Urothelium cell line (cell line): ENCODE results near the gene SCP2D1.

Experiments used
- DNase-seq: peaks from one replicate; pipeline ENCODE4 v3.0.0; 2011; ENCODE audit warnings: low spot score, mixed read lengths
- FAIRE-seq: peaks from 2 replicates; lab custom pipeline; 2011; peaks lifted over from hg19 to GRCh38; lab: Jason Lieb, UNC

SCP2D1 gene

DNA sequence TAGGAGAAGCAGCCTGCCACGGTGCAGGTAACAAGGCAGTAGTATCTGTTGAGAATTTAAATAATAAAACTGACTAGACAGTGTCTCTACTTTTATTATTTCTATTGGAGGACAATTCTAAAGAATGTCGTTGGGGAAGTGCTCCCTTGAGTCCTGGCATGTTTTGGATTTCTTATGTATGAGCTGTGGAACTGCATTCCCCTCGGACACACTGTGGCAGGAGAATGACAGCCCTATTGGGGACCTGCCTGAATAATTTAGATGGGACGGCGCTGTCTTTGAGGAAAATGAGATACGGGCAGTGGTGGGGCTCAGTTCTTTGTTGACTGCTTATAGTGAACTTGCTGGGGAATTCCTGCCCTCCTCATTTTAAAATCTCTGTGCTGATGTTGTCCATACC lies 2.4 kb upstream of the SCP2D1 start:
- FAIRE-seq (no peak), DNase-seq (no peak)

DNA sequence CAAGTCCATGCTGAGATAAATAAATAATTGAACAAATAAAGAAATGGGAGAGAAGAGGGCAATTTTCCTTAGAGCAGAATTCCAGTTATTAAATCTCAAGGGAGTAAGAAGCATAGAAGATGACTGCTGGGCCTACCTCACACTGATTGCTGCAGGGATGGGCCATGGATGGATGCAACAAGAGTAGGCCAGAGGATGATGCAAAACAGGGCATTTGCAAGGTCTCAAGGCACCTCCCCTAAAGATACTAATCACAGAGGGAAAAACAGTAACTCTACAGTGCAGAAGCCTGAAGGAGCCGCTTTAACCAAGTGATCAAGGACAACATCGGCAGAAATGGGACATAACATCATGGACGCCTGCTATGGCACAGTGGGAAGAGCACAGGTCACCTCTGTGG lies 1.7 kb upstream of the SCP2D1 start:
- no peak for FAIRE-seq
- DNase-seq, result no peak

DNA sequence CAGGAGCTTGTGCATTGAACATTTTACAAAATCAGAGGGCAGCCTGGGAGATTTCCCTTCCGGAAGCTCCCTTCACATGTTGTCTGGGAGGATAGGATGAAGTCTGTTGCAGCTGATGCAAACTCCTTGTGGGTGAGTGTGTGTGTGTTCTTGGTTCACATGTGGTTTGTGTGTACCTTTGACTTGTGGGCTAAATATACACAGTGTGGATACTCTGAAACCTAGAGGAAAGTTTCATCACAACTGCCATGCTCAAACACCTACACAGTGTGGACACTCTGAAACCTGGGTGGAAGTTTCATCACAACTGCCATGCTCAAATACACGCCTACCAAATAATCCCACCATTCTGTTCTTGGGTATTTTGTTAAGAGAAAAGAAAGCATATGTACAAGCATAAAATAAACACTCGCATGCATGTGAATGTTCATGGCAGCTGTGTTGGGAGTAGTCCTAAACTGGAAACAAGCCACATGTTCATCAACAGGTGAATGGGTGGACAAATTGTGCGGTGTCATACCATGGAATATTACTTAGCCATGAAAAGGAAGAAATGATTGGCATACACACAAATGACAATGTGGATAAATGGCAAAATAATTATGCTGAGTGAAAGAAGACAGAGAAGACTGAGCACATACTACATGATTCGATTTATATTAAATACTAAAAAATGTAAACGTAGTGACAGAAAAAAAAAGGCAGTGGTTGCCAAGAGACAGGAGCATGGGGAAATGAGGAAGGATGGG lies 1.8 kb downstream of the SCP2D1 start:
- no peak for FAIRE-seq
- no peak for DNase-seq

DNA sequence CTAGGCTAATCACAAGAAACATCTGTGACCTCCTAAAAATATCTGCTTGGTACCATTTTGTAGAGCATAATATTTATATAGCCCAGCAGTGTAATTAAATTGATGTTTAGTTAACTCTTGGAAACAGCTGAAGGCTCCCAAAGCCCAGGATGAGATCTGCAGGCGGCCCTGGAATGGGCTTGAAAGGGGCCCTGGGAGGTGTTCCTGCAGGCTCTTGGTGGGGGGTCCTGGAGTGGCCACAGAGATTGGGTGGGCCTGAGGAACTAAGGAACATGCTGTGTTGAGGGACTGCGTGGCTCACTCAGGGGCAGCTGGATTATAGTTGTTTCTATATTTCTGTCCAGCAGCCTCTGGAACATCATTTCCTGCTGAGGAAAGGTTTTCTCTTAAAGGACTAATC lies 9.2 kb downstream of the SCP2D1 start:
- no peak for DNase-seq
- no peak for FAIRE-seq

DNA sequence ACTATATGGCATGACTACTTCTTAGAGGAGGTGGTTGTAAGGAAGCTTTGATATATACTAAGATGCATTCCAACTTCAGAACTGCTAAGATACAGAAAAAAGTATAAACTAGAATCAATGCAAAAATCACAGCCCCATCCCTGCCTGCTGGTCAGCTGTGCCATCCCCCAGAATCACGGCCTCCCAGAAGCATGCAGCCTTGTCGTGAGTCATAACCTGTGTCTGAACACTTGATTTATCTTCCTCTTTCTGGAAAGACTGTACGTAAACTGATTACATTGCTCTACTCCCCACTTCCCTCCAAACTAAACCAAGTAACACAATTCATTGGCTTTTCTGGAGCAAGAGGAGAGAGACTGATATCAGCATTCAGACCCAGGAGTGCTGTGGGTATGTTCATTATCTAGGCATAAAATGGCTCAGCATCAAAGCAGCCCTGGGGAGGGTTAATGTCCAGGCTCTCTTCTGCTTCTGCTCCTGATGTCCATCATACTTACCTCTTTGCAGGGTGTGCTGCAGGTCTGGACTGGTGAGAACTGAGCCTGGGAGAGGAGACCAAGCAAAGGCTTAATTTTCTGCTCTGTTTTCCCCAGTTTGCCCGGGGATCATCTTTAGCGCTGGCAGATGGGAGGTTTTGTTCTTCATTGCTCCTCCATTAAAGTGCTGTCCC lies 18.4 kb downstream of the SCP2D1 start:
- no peak for FAIRE-seq
- peak; percentile 43 for DNase-seq

DNA sequence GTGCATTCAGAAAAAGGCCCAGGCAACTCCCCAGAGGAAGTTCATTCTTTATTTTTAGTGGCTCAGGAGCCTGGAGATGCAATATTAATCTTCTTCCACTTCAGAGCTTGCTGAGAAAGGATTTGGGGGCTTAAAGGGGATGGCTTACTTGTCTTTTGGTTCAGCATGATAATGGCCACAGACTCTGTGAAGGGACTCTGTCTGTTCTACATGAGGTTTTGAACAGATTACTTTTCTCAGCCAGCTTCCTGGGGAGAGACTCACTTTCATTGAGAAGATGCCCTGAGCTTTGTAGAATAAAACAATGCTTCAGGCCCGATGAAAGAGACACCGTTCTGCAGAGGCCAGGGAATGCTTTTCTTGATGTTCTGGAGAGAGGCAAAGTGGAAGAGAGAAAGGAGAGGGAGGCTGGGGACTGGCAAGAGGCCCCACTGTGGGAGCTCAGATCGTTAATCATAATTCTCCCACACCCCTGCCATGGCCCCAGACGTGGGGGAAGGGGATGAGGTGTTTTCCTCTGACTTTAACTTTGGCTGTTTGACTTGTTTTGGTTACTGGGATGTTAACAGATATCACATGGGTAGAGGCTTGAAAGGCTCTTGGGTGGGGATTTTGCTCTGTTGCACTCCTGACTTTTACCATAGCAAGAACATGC lies 19.1 kb downstream of the SCP2D1 start:
- no peak for DNase-seq
- FAIRE-seq, result no peak

DNA sequence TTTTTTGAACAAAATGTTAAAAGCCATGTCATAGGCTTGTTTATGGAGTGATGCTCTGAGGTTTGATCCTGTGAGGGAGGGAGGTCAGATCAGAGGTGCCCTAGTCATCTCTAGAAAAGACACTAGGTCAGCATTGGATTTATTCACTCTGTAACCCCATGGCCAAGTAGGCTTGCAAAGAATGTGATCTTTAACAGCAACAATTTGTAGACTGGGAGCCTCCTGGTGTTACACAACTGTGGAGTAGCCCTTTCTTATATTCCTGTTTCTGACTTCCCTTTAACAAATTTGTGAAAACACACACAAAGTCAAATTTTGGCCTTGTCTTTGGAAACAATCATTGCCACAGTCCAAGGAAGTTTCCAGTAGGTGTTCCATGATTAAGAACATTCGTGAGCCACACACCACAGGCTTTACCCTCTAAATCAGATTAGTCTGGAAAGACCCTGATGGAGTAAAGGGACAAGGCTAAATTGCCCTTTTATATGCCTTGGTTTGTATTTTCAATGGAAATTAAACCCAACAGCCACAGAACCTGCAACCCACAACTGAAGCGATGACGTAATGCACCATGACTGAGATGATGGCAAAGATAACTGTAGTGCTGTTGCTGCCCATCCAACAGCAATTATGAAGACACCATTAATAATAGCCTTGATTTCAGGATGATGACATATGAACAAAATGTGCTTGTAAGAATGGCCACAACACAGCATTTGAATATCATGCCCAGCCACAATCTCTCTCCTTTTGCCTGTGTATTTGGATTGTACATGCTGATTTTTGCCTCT lies 22.1 kb downstream of the SCP2D1 start:
- FAIRE-seq (no peak), DNase-seq (no peak)

DNA sequence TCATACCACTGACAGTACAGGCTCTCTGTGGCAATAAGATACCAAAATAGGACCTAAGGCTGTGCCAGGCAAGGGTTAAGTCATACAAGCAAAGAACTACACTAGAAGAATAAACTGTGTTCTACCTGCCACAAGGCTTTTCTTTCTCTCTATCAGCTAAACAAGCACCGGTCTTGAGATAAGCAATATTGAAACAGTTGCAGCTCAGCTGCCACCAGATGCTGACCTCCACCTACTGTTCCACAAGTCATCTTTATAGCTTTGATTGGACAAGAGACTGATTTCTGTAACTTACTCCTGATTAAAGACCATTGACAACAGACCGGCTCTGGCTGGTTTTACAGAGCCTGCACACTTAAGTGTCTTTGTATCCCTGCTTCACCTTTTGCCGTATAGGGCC lies 24.1 kb downstream of the SCP2D1 start:
- DNase-seq, result no peak
- FAIRE-seq, result no peak

DNA sequence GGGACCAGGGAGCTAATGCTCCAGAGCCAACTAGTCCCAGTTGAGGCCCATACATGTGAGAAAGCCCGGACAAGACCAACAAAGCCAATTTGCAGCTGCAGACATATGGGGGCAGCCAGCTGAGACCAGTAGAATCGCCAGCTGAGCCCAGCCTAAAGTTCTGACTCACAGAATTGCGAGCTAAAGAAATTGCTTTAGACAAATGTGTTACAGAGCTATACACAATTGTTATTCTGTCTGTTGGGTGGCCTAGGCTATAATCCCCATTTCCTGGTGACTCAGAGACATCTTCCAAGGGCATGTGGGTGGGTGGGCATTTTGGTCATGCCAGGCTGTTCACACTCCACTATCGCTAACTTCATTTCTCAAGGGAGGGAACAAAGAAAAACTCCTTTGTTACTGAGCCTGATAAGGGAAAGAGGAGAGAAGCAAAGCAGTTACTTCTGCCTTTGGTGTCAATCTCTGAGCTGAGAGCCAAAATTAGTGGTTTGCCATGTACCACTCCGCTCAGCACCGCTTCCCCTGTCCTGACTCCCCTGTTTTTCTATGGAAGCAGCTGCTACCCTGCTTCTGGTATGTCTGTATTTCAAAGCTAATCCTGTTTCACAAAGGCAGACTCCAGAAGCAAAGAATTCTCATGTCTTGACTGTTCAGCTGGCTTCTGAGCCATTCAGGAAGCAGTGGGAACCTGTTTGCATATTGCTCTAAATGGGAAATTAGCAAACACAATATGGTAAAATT lies 26.1 kb downstream of the SCP2D1 start:
- DNase-seq, result peak; percentile 30
- FAIRE-seq, result no peak

DNA sequence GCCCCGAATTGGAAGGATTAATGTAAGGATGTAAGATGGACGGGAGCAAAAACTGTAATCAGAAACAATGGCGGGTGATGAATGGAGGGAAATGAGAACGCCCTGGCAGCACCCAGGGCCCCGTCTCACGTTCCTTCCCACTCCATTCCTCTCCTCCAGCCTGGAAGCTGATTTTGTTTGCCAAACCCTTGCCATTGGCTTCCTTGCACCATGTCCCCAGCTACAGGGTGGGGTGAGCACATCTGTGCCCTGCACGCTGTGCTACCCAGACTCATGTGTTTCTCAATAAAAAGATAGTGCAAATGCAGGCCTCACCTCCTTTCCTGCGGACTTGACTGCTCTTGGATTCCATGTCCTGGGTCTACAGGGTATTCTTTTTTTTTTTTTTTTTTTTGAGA lies 26.7 kb downstream of the SCP2D1 start:
- DNase-seq (no peak), FAIRE-seq (no peak)

DNA sequence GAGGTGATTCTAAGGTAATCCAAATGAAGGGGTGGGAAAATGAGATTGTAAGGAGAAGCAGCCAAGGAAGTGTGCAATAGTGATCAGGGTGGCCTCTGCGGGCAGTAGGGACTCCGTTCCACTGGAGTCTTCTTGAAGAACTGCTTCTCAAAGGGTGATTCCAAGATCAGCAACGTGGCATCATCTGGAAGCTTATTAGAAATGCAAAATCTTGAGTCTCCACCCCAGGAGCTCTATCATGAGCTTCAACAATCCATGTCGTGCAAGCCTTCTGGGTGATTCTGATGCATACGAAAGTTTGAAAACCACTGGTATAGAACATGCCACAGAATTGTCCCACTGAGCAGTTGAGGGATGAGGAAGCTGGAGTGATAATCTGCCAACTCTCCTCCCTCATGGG lies 31.4 kb downstream of the SCP2D1 start:
- no peak for DNase-seq
- FAIRE-seq, result no peak

DNA sequence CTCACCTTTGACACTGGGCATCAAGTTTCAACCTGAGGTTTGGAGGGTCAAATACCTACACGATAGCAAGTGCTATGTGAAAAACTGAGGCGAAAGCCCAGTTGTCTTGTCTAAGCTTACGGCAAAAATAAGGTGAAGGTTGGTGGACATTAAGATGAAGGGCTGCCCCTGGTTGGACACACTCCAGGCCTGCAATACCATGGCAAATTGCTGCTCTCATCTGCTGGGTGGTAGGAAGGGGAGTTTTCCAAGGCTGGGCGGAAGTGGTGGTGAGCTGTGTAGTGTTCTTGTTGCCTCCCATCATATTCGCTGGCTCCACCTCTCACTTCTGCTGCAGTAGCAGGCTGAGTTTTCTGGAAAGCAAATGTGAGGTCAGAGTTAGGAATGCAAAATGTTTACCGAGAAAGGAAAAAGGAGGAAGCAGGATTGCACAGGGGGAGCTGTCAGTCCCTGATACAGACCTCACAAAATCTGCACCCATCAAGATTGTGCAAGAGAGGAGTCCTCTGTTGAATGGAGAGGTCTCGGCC lies 33.7 kb downstream of the SCP2D1 start:
- FAIRE-seq (no peak), DNase-seq (no peak)

DNA sequence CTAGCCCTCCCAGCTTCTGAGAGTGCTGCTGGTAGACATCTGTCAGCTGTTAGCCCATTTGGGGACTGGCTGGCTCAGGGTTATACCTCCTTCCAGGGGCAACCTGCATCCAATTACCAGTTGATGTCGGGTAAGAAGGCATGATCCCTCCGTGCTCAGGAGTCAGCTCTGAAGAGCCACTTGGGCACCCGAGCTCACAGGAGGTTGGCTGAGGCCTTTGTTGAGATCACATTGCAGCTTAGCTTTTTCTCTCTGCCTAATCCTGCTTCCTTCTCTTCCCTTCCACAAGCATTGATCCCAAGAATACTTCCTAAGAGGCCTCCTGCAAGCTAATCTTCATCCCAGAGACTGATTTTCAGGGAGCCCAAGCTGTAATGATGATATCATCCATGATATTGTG lies 35.5 kb downstream of the SCP2D1 start:
- no peak for FAIRE-seq
- DNase-seq, result no peak

DNA sequence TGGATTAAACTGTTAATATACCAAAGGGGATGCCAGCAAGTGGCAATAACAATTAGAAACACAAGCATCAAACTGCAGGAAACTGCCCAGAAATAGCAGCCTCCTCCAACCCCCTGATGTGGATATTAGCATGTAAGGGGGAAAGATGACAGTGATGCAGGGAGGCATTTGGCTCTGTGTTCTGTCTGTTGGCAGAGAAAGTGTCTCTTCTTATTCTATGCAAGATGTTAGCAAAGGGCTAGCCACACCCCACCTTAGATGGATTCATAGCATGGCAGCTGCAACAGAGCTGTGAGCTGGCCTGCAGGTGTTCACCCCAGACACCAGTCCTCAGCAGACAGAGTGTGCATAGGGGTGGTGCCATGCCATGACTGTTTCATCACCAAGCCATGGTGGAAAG lies 38.0 kb downstream of the SCP2D1 start:
- FAIRE-seq, result no peak
- no peak for DNase-seq

DNA sequence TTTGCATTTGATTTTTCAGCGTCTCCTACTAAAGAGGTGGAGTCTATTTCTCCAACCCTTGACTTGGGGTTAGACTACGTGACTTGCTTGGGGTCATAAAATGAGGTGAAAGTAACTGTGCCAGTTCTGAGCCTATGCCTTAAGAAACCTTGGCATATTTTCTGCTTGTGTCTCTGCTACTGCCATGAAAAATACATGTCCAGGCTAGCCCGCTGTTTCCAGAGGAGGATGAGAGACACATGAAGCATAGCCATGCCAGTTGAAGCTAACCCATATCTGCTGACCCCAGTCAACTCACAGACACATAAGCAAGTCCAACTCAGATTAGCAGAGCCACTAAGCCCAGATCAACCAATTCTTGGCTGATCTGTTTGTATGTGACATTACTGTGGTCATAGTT lies 38.7 kb downstream of the SCP2D1 start:
- DNase-seq (no peak), FAIRE-seq (no peak)

DNA sequence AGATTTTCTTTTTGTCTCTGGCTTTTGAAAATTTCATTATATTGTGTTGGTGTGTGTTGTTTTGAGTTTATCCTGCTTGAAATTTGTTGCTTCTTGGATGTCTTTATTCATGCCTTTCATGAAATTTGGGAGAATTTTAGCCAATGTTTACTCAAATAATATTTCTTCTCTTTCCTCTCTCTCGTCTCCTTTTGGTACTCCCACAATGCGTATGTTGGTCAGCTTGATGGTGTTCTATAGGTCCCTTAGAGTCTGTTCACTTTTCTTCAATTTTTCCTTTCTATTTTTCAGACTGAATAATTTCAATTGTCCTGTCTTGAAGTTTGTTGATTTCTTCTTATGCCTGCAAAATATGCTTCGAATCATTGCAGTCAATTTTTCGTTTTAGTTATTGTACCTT lies 39.6 kb downstream of the SCP2D1 start:
- FAIRE-seq (no peak), DNase-seq (no peak)

DNA sequence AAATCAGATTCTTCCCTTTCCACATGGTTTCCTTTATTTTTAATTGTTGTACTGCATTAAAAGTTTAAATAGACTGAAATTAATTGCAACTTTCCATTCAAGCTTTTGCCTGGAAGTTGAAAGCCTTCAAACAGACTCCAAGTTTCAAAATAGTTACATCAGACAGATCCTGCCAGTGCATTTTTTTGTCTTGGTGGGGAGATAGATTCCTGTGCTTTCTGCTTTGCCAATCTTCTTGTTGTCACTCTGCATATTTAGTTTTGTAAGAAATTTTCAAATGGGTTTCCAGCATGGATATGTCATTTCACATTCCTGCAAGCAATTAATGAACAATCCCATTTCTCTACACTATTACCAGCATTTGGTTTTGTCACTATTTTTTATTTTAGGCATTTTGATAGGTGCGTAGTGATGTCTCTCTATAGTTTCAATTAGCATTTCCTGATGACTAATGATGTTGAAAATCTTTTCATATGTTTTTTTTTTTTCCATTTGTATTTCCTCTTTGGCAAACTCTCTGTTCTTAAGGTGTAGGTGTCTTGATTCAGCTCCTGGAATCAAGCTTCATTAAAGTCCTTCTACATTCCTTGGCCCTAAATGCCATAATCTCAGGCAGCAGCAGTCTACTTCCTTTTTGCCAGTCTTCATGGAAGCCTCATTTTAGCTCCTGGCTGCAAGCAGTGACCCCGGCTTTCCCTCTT lies 40.5 kb downstream of the SCP2D1 start:
- FAIRE-seq (no peak), DNase-seq (no peak)

DNA sequence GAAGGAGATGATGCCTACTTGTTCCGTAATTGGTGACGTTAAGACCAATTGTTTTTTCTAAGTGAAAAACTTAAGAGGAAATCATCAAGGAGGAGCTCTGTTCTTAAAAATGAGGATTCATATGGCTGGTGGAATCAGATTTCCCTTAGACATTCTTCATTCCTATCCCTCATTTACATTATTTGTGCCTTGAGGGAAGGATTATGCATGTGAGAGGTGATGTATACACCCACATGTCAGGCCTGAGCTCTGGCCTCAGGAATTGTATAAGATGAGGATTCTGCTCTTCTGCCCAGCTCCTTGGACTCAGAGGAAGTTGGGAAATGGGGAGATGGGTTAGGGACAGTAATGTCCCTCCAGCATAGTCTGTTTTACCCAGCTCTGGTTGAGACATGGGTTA lies 42.3 kb downstream of the SCP2D1 start:
- FAIRE-seq, result no peak
- no peak for DNase-seq

DNA sequence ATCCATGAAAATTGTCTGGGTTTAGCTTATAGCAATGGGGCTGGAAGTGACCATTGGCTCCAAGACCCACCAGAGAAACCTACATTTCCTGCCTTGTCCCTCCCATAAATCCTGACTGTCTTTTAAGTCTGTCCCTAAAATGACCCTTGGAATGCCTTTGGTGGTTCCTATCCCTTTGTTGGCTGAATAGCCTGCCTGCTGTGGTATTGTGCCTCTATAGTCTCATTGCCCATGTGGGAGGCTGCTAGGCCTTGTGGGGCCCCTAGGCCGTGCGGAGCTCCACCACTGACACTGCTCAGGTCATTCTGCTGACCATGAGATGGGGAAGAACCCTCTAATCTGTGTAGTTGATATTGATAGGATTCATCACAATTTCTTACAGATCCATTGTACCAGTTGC lies 43.3 kb downstream of the SCP2D1 start:
- DNase-seq, result no peak
- FAIRE-seq, result no peak

DNA sequence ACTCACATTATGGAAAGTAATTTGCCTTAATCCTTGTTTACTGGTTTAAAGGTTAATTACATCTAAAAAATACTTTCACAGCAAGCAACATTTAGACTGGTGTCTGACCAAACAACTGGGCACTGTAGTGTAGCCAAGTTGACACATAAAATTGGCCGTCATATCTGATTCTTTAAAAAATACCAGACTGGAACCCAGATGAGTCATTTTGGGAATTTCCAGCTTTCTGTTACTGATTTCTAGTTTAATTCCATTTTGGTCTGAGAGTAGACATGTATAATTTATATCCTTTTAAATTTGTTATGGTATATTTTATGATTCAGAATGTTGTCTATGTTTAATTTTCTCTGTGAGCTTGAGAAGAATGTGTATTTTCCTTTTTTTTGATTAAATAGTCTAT lies 44.1 kb downstream of the SCP2D1 start:
- FAIRE-seq, result no peak

More for the DNA sequence above, 44.1 kb downstream of the SCP2D1 start:
- no peak for DNase-seq
